HCT116 (cell line): Measurements from ENCODE around the gene PLEKHA6. TPM values are rescaled to one million over a fixed set of nuclear protein-coding genes. Genes with fewer than 3 reads are reported as not detected.

Source experiments
- ATAC-seq: fragments of 200-7000 bp; cut with Tn5 transposase; 2 replicates; pipeline ENCODE4 v1.9.1; 2020; ENCODE audit warnings: mild to moderate bottlenecking, moderate library complexity
- BruUV-seq: library from RNA; stranded (reverse); fragments of 400-500 nt; replicated peaks from 2 replicates; lab custom pipeline; 2021; lab: Mats Ljungman, UMichigan
- CTCF ChIA-PET: fragments of 300-600 bp; sonication (Branson Sonifier 250); formaldehyde crosslinking; loops from one replicate; lab custom pipeline; 2021; ENCODE audit warnings: antibody characterized with exemption; lab: Charles Lee
- POLR2A ChIA-PET: fragments of 300-600, 350-600 bp; sonication (Branson Sonifier 250); formaldehyde crosslinking; loops from one replicate; lab custom pipeline; 2021; ENCODE audit warnings: antibody characterized with exemption; lab: Charles Lee
- RAD21 ChIA-PET, 2 experiments: fragments of 300-600 bp; sonication (Branson Sonifier 250); formaldehyde crosslinking; loops; one replicate each; lab custom pipeline; 2023; ENCODE audit warnings: low total read pairs in 2 of 2; ENCODE audit not compliant: uncharacterized antibody in 2 of 2, unreplicated experiment in 2 of 2, low non-redundant PET in 1 of 2; lab: Charles Lee
- DNase-seq: peaks from one replicate; pipeline ENCODE4 v3.0.0-alpha.2; 2010; ENCODE audit warnings: low read depth, low spot score
- H2AFZ ChIP-seq: fragments of 200-600 bp; shearing (Covaris generic), sonication (generic); 2 replicates; pipeline ENCODE4 v1.6.1; 2017; ENCODE audit warnings: low read depth, mixed run types, mixed read lengths, antibody characterized with exemption, low read length; ENCODE audit not compliant: poor library complexity, severe bottlenecking
- H3K27ac ChIP-seq: 2 replicates; pipeline ENCODE4 v1.5.1; 2012; ENCODE audit warnings: low read depth, low read length
- H3K27me3 ChIP-seq: fragments of 200-600 bp; sonication (generic); 2 replicates; pipeline ENCODE4 v1.6.1; 2016; ENCODE audit warnings: mixed run types, low read length, mixed read lengths; ENCODE audit not compliant: insufficient read depth
- H3K36me3 ChIP-seq, 2 experiments: fragments of 200-500 bp in 1 of 2; fragments of 200-600 bp in 1 of 2; sonication (Bioruptor generic) in 1 of 2; sonication (generic) in 1 of 2; 2 replicates each; pipeline versions ENCODE4 v1.5.1 to v1.6.1; 2014 to 2016; ENCODE audit warnings: low read length in 2 of 2, inconsistent platforms in 1 of 2, mixed read lengths in 1 of 2, mixed run types in 1 of 2; ENCODE audit not compliant: insufficient read depth in 2 of 2, control insufficient read depth in 1 of 2
- H3K4me1 ChIP-seq, 2 experiments: fragments of 200-600 bp in 1 of 2; sonication (generic) in 1 of 2; 2 replicates each; pipeline versions ENCODE4 v1.5.1 to v1.6.1; 2012 to 2017; ENCODE audit warnings: low read length in 2 of 2, inconsistent platforms in 1 of 2, mild to moderate bottlenecking in 1 of 2, mixed read lengths in 1 of 2, mixed run types in 1 of 2, moderate library complexity in 1 of 2; ENCODE audit not compliant: insufficient read depth in 2 of 2, control insufficient read depth in 1 of 2
- H3K4me2 ChIP-seq: fragments of 200-600 bp; sonication (generic); 2 replicates; pipeline ENCODE4 v1.6.1; 2017; ENCODE audit warnings: mixed run types, low read length, mixed read lengths
- H3K4me3 ChIP-seq, 2 experiments: fragments of 200-600 bp in 1 of 2; sonication (generic) in 1 of 2; replicated peaks in 1 of 2; 2 replicates each; pipeline ENCODE4 v1.5.1; 2011 to 2016; ENCODE audit warnings: low read length in 2 of 2, control low read depth in 1 of 2, low read depth in 1 of 2, mild to moderate bottlenecking in 1 of 2, mixed read lengths in 1 of 2, mixed run types in 1 of 2
- H3K79me2 ChIP-seq: fragments of 200-600 bp; sonication (generic); 2 replicates; pipeline ENCODE4 v1.6.1; 2017; ENCODE audit warnings: mild to moderate bottlenecking, mixed run types, low read length, moderate library complexity, mixed read lengths; ENCODE audit not compliant: insufficient read depth
- H3K9ac ChIP-seq: fragments of 200-600 bp; sonication (generic); 2 replicates; pipeline ENCODE4 v1.6.1; 2016; ENCODE audit warnings: low read length, mixed read lengths
- H3K9me2 ChIP-seq: fragments of 200-600 bp; sonication (generic), shearing (Covaris generic); 2 replicates; pipeline ENCODE4 v1.6.1; 2017; ENCODE audit warnings: mixed run types, mild to moderate bottlenecking, moderate library complexity; ENCODE audit not compliant: insufficient read depth
- H3K9me3 ChIP-seq, 2 experiments: fragments of 200-500 bp in 1 of 2; fragments of 200-600 bp in 1 of 2; sonication (Bioruptor generic) in 1 of 2; sonication (generic) in 1 of 2; 2 replicates each; pipeline ENCODE4 v1.6.1; 2014 to 2017; ENCODE audit warnings: low read length in 2 of 2, mixed read lengths in 2 of 2, inconsistent platforms in 1 of 2, low read depth in 1 of 2, mild to moderate bottlenecking in 1 of 2, mixed run types in 1 of 2, moderate library complexity in 1 of 2; ENCODE audit not compliant: control insufficient read depth in 1 of 2, insufficient read depth in 1 of 2
- H4K20me1 ChIP-seq: fragments of 200-600 bp; sonication (generic), shearing (Covaris generic); 2 replicates; pipeline ENCODE4 v1.6.1; 2017; ENCODE audit warnings: mixed run types, mild to moderate bottlenecking, moderate library complexity; ENCODE audit not compliant: insufficient read depth
- CBX3 ChIP-seq: IDR thresholded peaks from 2 replicates; pipeline ENCODE4 v1.6.1; 2012; ENCODE audit warnings: low read depth
- CEBPB ChIP-seq: IDR thresholded peaks from 2 replicates; pipeline ENCODE4 v1.6.1; 2012; ENCODE audit warnings: low read depth
- EGR1 ChIP-seq: IDR thresholded peaks from 2 replicates; pipeline ENCODE4 v1.6.1; 2012; ENCODE audit warnings: low read depth
- ELF1 ChIP-seq: IDR thresholded peaks from 2 replicates; pipeline ENCODE4 v1.6.1; 2012; ENCODE audit warnings: low read depth, borderline replicate concordance
- FOSL1 ChIP-seq: IDR thresholded peaks from 2 replicates; pipeline ENCODE4 v1.6.1; 2012; ENCODE audit warnings: low read depth
- JUND ChIP-seq: IDR thresholded peaks from 2 replicates; pipeline ENCODE4 v1.6.1; 2012
- POLR2AphosphoS5 ChIP-seq: IDR thresholded peaks from 2 replicates; pipeline ENCODE4 v1.6.1; 2011; ENCODE audit warnings: mild to moderate bottlenecking, low read depth, low read length, moderate library complexity
- RAD21 ChIP-seq: IDR thresholded peaks from 2 replicates; pipeline ENCODE4 v1.6.1; 2012; ENCODE audit warnings: low read depth, mild to moderate bottlenecking
- SP1 ChIP-seq: IDR thresholded peaks from 2 replicates; pipeline ENCODE4 v1.6.1; 2012; ENCODE audit warnings: low read depth
- TCF7L2 ChIP-seq: IDR thresholded peaks from 2 replicates; pipeline ENCODE4 v1.7.0; 2011; ENCODE audit warnings: borderline replicate concordance, inconsistent platforms; ENCODE audit not compliant: insufficient read depth, insufficient read length; ENCODE audit errors: extremely low read depth
- ZNF274 ChIP-seq: fragments of 200-500 bp; sonication (Bioruptor generic); IDR thresholded peaks from 2 replicates; pipeline ENCODE4 v1.6.1; 2014; ENCODE audit warnings: mild to moderate bottlenecking, low read depth, low read length, inconsistent platforms
- intact Hi-C: fragments of 100-400 bp; cut with micrococcal nuclease; formaldehyde crosslinking; loops from 2 replicates; pipeline ENCODE4 v1.10.0; 2022
- total RNA-seq: library from RNA; stranded (reverse); gene quantifications from one replicate; pipeline ENCODE4 v1.2.1, GENCODE V29; 2021; ENCODE audit not compliant: unreplicated experiment
- TF ChIP-seq, protein P1 (sequence below): IDR thresholded peaks from 2 replicates; pipeline ENCODE4 v1.6.1; 2012

The PLEKHA6 gene
- total RNA-seq, 1 experiment from 2014 or later: 13.1 TPM

DNA sequence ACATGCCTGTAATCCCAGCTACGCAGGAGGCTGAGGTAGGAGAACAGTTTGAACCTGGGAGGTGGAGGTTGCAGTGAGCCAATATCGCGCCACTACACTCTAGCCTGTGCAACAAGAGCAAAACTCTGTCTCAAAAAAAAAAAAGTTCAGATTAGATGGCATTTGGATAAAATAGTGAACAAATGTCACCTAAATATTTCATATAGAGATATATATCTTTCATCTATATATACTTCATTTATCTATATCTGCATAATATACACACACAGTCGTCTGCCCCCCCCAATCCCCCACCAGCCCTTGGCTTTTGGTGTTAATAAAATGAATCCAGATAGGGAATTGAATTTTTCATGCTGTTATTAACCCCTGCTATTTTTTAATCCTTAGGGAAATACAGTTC lies 46.9 kb upstream of the PLEKHA6 start:
- intact Hi-C loops: no loop called here
- Histone ChIP-seq H3K9ac (no peak overlapping the region), H3K27ac (no peak overlapping the region), H3K27me3 (no peaks in the 10 kb centered on the region), H4K20me1 (peaks cover 33% of the 10 kb centered on the region), H3K4me3 (no peak overlapping the region), H3K79me2 (peaks cover 100% of the 10 kb centered on the region), H3K36me3 (peaks cover 36 to 42% of the 10 kb centered on the region in 2 experiments), H3K4me2 (no peak overlapping the region), H3K9me3 (no peaks in the 10 kb centered on the region), H3K4me1 (peaks cover 25 to 29% of the 10 kb centered on the region in 2 experiments), H2AFZ (no peak overlapping the region), H3K9me2 (no peaks in the 10 kb centered on the region)
- no peak for DNase-seq
- ChIA-PET CTCF (interaction anchor here (2.2 kb wide), 1 partner anchor 8 kb away, joined by 22 read pairs; no protein-coding TSS in a partner anchor), POLR2A (interaction anchor here (2.8 kb wide), 1 partner anchor 8 kb away, joined by 9 read pairs; no protein-coding TSS in a partner anchor), RAD21 (no interaction called here)
- no TSS peak for BruUV-seq
- TF ChIP-seq CEBPB: no peak
- no peak for TF ChIP-seq EGR1
- TF ChIP-seq, protein P1, sequence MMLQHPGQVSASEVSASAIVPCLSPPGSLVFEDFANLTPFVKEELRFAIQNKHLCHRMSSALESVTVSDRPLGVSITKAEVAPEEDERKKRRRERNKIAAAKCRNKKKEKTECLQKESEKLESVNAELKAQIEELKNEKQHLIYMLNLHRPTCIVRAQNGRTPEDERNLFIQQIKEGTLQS: no peak
- no peak for TF ChIP-seq FOSL1
- no peak for TF ChIP-seq CBX3
- no peak for TF ChIP-seq TCF7L2
- TF ChIP-seq SP1: no peak
- no peak for TF ChIP-seq POLR2AphosphoS5
- TF ChIP-seq RAD21: no peak
- TF ChIP-seq ZNF274: no peak
- TF ChIP-seq ELF1: no peak
- ATAC-seq: no peak

DNA sequence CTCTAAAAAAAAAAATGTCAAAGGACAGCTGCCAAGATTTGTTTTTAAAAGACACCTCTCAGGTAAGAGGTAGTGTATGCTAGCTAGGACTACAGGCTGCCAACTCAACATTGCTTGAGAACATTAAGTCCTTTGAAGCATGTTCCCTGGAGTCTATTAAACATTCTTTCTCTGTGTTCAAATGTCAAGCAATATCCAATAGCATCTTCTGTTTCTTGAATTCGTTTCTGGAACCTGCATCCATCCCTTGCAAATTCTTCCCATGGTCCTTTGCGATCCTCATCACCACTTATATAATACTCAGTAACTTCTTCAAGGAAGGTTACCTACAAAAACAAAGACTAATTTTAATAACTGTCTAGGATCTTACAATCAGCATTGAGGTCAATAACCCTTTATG lies 46.3 kb upstream of the PLEKHA6 start:
- Histone ChIP-seq H3K4me2 (no peak overlapping the region), H4K20me1 (peaks cover 33% of the 10 kb centered on the region), H3K9ac (no peak overlapping the region), H3K27me3 (no peaks in the 10 kb centered on the region), H3K9me2 (no peaks in the 10 kb centered on the region), H3K27ac (no peak overlapping the region), H3K9me3 (no peaks in the 10 kb centered on the region), H2AFZ (no peak overlapping the region), H3K4me1 (peaks cover 25 to 29% of the 10 kb centered on the region in 2 experiments), H3K79me2 (peaks cover 98% of the 10 kb centered on the region), H3K36me3 (peaks cover 36 to 42% of the 10 kb centered on the region in 2 experiments), H3K4me3 (no peak overlapping the region)
- DNase-seq (no peak), ATAC-seq (no peak)
- ChIA-PET RAD21 (no interaction called here), CTCF (no interaction called here), POLR2A (interaction anchor here (2.8 kb wide), 1 partner anchor 8 kb away, joined by 9 read pairs; no protein-coding TSS in a partner anchor)
- no TSS peak for BruUV-seq
- intact Hi-C loops: no loop called here
- TF ChIP-seq RAD21 (no peak), JUND (no peak)
